PFSK-1 (cell line): ENCODE data around the gene HMOX1.

Experiments used
- POLR2AphosphoS5 ChIP-seq: IDR thresholded peaks from 2 replicates; pipeline ENCODE4 v1.6.1; 2012; ENCODE audit warnings: low read depth, mild to moderate bottlenecking, control low read depth, low read length, moderate library complexity
- TF ChIP-seq, protein P1 (sequence below), 2 experiments: IDR thresholded peaks; 2 replicates each; pipeline versions ENCODE4 v1.6.1 to v1.8.0; 2011 to 2012; ENCODE audit warnings: low read depth in 2 of 2, low read length in 2 of 2, control low read depth in 1 of 2, inconsistent platforms in 1 of 2, mild to moderate bottlenecking in 1 of 2, moderate library complexity in 1 of 2; ENCODE audit not compliant: insufficient read depth in 1 of 2

DNA sequence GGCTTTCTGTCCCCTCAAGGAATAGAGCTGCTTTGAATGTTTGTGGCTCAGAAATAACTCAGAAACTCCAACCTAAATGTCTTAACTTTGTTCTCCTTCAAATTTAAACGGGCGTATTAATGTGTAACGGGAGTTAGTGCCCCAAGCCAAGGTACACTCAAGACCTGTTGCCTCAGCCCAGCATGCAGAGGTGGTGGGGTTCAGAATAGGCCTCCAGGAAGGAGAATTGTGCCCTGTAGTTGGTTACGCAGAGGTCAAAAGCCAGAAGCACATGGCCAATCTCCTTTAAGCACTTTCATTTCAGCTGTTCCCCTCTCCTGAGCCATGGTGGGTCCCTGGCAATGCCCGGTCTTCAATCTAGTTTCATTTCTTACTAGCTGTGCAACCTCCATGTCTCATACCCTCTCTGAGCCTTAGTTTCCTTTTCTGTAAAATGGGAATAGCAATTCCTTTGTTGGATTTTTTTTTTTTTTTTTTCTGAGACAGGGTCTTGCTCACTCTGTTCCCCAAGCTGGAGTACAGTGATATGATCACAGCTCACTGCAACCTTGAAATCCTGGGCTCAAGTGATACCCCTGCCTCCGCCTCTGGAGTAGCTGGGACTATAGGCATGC is 4.2 kb downstream of the HMOX1 start:
- TF ChIP-seq POLR2AphosphoS5 = no peak
- TF ChIP-seq, protein P1, sequence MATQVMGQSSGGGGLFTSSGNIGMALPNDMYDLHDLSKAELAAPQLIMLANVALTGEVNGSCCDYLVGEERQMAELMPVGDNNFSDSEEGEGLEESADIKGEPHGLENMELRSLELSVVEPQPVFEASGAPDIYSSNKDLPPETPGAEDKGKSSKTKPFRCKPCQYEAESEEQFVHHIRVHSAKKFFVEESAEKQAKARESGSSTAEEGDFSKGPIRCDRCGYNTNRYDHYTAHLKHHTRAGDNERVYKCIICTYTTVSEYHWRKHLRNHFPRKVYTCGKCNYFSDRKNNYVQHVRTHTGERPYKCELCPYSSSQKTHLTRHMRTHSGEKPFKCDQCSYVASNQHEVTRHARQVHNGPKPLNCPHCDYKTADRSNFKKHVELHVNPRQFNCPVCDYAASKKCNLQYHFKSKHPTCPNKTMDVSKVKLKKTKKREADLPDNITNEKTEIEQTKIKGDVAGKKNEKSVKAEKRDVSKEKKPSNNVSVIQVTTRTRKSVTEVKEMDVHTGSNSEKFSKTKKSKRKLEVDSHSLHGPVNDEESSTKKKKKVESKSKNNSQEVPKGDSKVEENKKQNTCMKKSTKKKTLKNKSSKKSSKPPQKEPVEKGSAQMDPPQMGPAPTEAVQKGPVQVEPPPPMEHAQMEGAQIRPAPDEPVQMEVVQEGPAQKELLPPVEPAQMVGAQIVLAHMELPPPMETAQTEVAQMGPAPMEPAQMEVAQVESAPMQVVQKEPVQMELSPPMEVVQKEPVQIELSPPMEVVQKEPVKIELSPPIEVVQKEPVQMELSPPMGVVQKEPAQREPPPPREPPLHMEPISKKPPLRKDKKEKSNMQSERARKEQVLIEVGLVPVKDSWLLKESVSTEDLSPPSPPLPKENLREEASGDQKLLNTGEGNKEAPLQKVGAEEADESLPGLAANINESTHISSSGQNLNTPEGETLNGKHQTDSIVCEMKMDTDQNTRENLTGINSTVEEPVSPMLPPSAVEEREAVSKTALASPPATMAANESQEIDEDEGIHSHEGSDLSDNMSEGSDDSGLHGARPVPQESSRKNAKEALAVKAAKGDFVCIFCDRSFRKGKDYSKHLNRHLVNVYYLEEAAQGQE (IDR thresholded peaks at IDR 0.05; ENCODE audit: insufficient read depth in 1 of 2, low read depth in 2 of 2, low read length in 2 of 2) = no peak
